Measurements from ENCODE around the gene TUBB. TPM values are rescaled to one million over a fixed set of nuclear protein-coding genes. Genes with fewer than 3 reads are reported as not detected.
"Not testable (repeated sequence)": the region's sequence is repeated elsewhere in the genome, so short reads cannot be mapped to it uniquely, and the experiment has no call there.

TUBB gene
- total RNA-seq, 1 experiment from 2014 or later, result 935 TPM

DNA sequence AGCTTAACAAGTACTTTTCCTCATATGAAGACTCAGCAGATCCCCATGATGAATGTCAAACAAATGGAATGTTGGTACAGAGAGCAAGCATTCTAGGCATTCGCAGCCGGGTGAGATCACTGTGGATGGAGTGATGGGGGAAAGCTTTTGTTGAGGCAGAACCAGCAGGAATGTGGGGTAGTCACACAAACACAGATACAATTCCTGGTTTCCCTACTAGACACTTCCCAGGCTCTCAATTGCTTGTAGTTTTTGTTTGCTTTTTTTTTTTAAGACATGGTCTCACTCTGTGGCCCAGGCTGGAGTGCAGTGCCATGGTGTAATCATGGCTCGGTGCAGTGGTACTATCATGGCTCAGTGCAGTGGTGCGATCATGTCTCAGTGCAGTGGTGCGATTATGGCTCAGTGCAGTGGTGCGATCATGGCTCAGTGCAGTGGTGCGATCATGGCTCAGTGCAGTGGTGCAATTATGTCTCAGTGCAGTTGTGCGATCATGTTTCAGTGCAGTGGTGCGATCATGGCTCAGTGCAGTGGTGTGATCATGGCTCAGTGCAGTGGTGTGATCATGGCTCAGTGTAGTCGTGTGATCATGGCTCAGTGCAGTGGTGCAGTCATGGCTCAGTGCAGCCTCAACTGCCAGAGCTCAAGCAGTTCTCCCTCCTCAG lies 39.6 kb downstream of the TUBB start:
- no peak for DNase-seq (ENCODE audit: low spot score)

DNA sequence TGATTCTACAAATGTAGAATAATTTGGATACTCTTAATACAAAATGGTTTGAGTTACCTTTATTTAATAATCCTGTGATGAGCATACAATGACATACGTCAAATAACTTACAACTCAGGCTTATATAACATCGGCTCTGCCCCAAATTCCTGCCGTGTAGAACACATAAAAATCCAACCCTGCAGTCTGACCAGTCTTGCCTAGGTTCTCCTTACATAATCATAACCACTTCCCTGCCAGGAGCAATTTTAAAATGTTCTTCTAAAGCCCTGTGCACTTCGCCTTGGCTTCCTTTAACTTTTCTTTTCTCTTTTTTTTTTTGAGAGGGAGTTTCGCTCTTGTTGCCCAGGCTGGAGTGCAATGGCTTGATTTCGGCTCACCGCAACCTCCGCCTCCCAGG lies 40.4 kb downstream of the TUBB start:
- DNase-seq (ENCODE audit: low spot score), result peak; percentile 47

DNA sequence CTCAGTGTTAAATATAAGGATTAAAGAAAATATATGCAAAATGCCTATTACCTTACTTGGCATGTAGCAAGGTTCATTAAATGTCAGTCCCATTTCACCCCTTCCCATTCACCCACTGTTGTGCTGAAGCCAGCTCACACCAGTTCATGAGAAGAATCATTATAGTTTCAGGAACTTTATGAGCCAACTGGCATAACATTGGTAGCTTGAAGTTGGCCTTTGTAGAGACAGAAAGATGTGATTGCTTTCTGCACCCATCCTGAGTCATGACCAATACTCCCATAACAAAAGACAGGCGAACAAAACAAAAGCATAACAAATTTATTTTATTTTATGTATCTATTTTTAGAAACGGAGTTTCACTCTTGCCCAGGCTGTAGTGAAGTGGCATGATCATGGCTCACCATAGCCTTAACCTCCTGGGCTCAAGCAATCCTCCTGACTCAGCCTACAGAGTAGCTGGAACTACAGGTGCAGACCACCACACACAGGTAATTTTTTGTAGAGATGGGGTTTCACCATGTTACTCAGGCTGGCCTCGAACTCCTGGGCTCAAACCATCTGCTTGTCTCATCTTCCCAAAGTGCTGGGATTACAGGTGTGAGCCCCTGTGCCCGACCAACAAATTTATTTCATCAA lies 41.8 kb downstream of the TUBB start:
- DNase-seq (ENCODE audit: low spot score), result no peak

DNA sequence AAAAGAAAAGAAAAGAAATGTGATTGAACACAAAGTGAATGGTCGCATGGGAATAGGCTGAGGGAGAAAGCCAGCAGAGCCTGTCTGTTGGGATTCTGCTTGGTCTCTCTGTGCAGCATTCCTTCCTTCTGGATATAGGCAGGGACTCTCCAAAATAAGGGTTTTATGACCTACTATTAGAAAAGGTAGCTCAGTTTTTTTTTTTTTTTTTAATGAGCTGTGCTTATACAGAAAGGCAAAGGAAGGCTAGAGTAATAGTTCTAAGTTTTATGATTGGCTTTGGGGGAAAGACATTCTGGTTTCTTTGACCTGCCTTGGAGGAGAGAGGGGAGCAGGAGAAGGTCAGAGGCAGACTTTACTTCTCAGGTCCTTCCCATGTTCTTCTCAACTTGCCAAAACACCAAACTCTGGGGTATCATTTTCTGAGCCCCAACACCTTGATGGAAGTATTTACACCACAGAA lies 43.0 kb downstream of the TUBB start:
- peak; percentile 46 for DNase-seq (ENCODE audit: low spot score)

DNA sequence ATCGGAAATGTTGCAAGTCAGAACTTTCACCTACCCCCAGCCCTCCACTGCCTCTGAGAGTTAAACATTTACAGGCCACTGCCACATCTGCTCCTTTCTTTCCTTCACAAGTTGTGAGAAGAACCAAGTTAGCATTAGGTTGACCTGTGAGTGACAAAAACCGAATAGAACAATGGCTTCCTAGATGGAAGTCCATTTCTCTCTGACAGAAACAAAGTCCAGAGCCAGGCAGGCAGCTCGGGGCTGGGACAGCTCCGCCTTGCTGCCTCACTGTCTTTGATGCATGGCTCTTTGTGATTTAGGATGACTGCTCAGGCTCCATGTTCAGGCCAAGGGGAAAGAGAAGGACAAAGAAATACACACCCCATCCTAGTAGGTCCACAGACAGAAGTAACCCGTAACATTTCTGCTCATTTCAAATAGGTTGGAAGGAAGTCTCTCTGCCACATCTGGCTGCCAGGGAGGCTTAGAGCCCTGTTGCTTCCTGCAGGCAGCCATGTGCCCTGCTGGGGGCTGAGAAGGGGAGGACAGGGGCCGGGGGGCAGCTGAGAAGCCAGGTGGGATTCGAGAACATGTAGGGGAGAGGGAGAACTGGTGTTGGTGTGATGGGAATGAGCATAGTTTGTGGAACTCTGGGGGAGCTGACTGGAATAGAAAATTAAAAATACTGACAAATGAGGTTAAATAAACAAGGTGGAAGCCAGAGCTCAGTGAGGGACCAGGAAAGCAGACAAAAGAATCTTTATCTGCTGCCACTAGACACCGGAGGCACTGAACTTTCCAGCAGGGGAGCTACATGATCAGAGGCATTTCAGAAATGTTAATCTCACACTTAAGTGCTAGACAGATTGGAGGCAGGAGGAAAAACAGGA lies 43.7 kb downstream of the TUBB start:
- DNase-seq (ENCODE audit: low spot score), result peak; percentile 85

DNA sequence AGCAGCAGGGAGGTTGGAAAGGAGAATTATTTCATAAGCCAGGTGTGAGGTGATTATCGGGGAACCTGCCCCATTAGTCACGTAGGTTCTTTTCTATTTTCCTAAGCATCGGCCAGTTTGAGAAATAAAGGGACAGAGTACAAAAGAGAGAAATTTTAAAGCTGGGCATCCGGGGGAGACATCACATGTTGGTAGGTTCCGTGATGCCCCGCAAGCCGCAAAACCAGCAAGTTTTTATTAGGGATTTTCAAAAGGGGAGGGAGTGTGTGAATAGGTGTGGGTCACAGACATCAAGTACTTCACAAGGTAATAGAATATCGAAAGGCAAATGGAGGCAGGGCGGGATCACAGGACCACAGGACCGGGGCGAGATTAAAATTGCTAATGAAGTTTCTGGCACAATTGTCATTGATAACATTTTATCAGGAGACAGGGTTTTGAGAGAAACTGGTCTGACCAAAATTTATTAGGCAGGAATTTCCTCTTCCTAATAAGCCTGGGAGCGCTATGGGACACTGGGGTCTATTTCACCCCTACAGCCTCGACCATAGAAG lies 44.4 kb downstream of the TUBB start:
- not testable (repeated sequence) for DNase-seq (ENCODE audit: low spot score)

DNA sequence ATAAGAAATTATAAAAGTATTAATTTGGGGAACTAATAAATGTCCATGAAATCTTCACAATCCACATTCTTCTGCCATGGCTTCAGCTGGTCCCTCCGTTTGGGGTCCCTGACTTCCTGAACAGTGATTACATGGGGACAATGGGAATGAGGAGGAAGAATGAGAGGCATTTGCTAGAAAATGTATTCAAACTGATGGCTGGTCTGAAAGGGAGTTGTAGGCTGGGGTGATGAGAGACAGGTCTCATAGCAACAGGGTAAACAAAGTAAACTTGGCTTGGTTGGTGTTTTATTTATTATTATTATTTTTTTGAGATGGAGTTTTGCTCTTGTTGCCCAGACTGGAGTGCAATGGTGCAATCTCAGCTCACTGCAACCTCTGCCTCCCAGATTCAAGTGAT lies 45.3 kb downstream of the TUBB start:
- DNase-seq (ENCODE audit: low spot score), result not testable (repeated sequence)

DNA sequence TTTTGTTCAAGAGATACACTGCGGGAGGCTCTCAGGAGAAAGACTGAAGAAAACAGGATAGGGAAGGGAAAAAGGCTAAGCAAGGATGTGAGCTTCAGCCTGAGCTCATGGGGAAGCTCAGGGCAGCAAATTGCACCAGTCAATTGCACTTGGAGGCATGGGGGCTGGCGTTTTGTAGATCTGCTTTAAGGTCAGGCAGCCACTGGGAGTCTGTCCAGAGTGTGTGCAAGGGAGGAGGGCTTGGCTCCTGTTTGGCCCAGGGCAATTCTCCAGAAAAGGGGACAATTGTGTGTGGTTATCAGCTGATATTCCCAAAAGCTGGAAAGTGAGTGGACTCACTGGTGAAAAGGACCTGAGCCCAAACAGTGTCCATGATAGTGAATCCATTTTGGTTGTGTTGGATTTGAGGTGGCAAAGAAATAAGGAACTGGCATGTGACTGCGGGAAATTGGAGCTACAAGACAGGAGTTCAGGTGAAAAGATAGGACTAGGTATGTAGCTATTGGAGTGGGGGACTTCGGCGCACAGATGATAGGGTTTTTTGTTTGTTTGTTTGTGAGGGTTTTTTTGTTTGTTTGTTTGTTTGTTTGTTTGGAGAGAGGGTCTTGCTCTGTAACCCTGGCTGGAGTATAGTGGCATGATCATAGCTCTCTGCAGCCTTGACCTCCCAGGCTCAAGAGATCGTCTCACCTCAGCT lies 46.5 kb downstream of the TUBB start:
- DNase-seq (ENCODE audit: low spot score), result no peak

DNA sequence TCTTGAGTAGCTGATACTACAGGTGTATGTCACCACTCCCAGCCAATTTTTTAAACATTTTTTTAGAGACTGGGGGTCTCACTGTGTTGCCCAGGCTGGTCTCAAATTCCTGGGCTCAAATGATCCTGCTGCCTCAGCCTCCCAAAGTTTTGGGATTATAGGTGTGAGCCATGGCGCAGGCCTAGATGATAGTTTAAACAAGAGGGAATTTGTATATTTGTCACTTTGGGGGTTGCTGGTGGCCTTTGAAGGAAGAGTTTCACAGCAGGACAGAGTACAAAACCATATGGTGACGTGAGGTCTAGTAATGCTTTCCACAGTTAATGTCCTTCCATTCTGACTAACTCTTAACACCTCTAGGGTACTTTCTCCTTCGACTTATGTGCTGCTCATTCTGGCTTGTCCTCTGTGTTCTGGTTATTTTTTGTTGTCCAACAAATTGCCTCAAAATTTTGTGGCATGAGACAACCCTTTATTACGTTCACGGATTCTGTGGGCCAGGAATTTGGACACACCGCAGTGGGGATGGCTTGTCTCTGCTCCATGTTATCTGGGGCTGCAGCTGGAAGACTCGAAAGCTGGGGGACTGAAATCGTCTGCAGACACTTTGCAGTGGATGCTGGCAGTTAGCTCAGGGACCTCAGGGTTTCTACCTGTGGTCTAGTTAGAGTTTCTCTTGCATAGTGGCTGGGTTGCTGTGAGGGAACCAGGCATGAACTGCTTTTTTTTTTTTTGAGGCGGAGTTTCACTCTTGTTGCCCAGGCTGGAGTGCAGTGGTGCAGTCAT lies 47.2 kb downstream of the TUBB start:
- DNase-seq (ENCODE audit: low spot score), result no peak

DNA sequence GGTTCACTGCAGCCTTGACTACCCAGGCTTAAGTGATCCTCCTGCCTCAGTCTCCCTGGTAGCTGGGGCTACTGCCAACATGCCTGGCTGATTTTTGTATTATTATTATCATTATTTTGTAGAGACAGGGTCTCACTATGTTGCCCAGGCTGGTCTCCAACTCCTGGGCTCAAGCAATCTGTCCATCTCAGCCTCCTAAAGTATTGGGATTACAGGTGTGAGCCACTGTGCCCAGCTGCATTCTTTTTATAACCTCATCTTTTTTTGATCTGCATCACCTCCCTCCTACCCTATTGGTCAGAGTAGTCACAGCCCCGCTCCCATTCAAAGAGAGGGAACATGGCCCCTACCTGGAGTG lies 47.8 kb downstream of the TUBB start:
- DNase-seq (ENCODE audit: low spot score), result no peak

DNA sequence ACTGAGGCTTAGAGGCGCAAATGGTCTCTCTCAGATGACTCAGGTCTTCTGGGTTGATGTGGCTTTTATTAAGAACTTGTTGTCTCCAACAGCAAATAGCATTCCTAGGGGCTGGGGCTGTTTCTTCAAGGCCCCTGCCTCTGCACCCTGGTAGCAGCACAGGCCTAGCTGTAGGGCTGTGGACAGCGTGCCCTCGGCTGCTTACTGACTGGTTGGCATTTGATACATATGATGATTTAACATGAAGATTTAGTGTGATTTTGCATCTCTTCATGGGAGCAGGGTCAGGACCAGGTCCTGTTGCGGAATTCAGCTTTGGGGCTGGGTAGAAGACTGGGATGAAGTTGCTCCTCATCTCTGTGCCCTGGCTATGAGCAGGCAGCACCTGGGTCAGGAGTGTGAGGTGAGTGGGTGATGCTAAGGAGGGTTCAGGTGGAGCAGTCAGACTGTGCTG lies 48.5 kb downstream of the TUBB start:
- no peak for DNase-seq (ENCODE audit: low spot score)

DNA sequence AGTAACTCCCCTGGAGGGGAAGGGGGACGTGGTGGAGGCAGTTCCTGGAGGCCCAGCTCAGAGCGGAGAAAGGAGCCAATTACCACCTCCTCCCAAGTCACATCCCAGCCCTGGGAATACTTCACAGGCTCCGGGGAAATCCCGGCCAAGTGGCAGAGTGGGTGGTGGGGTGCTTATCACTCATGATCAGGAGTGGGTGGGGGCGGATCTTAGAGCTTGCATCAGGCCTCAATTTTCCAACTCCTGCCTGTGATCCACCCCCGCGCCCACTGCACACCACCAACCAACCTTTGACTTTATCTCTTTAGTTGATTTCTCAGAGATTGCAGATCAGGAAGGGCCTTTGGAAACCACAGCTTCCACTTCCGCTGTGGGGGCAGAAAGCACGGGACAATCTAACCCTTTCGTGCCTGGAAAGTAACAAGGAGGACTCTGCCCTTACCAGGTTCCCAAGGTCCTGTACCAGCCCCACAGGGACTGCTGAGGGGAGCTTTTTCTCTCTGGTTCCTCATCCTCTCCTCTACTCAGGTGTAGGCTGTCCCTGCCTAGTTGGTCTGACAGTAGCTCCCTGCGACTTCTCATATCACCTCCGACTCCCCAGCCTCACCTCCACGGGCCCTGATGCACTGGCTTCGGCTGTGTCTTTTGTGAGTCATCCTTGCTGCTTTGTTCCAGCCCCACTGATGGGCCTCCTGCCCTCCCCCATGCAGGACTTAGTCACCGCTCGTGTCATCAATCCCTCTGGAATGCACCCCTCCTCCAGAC lies 49.1 kb downstream of the TUBB start:
- peak; percentile 89 for DNase-seq (ENCODE audit: low spot score)

DNA sequence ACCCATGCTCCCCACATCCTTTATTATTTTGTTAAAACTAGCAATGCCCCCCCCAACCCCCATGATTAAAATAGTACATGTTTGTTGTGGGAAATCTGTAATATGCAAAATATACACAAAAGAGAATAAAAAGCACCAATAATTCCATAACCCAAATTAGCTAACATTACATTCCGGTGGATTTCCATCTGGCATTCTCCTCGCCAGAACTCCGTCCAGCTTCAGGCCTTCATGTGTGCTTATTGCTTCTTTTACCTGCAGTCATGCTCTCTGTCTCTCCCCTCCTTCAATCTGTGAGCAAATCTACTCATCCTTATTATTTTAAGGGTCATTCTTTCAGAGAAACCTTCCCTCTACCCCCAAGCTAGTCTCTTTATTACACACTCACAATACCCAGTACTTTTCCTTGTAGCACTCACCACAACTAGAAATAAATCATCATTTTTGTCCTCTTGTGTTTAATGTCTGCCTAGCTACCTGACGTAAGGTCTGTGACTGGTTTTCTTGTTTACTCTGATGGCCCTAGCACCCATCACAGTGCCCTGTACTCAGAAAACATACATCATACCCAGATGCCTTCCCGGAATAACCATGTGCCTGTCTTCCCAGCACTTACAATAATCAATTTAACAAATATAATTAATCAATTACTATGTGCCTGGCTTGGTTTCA lies 49.8 kb downstream of the TUBB start:
- no peak for DNase-seq (ENCODE audit: low spot score)

DNA sequence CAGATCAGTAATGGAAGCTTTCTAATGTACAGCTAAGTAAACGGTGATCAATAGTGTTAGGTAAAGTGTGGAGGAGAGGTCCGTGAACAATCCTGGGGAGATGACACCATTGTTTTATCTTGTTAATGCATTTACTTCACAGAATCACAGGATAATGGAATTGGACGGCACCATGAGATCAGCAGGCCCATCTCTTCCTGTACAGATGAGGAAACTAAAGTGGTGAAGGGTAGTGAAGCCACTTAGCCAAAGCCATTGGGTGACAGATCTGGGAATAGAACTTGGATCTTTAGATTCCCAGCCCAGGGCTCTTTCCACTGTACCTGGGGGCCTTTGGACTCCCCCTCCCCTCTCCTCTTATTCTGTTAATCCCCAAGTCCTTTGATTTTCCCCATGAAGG lies 50.4 kb downstream of the TUBB start:
- no peak for DNase-seq (ENCODE audit: low spot score)

DNA sequence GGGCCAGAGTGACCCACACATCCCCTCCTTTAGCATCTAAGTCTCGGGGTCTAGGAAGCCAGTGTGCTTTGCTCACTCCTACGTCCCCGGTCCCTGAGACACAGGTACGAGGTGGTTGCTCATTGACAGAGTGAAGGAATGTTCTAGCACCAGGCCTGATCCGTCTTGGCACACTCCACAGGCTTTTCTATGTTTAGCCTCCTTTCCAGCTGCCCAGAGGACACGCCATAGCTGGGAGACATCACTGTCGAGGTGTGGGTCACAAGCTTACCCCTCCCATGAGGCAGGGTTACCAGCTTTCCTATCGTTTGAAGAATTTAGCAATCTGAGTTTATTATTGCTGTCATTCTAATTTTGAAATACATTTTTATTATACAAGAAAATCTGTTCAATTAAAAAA lies 54.5 kb downstream of the TUBB start:
- no peak for DNase-seq (ENCODE audit: low spot score)

All from HT-29 (cell line).